K562 (cell line): ENCODE measurements around the gene HIVEP1. TPM values are rescaled to one million over a fixed set of nuclear protein-coding genes. Genes with fewer than 3 reads are reported as not detected.

ENCODE experiments used
- AFF1 ChIP-seq, 2 experiments: fragments of 450-650 bp; IDR thresholded peaks; 2 replicates each; pipeline ENCODE4 v1.6.1; 2018; ENCODE audit warnings: mild to moderate bottlenecking in 2 of 2, low read depth in 1 of 2; ENCODE audit not compliant: partially characterized antibody in 2 of 2
- CREM ChIP-seq: IDR thresholded peaks from 2 replicates; pipeline ENCODE4 v1.6.1; 2014; ENCODE audit warnings: antibody characterized with exemption, low read depth
- ELK3 ChIP-seq: fragments of 450-650 bp; formaldehyde crosslinking; IDR thresholded peaks from 2 replicates; pipeline ENCODE4 v1.4.0; 2020; ENCODE audit warnings: mild to moderate bottlenecking
- FOXJ2 ChIP-seq: fragments of 200-800 bp; sonication (Bioruptor generic); IDR thresholded peaks from 2 replicates; pipeline ENCODE4 v1.6.1; 2016; ENCODE audit warnings: missing genetic modification characterization, missing compliant biosample characterization
- HDAC2 ChIP-seq: fragments of 450-650 bp; IDR thresholded peaks from 2 replicates; pipeline ENCODE4 v1.6.1; 2016; ENCODE audit warnings: mild to moderate bottlenecking
- HLTF ChIP-seq: fragments of 450-650 bp; IDR thresholded peaks from 2 replicates; pipeline ENCODE4 v1.6.1; 2016
- MEF2D ChIP-seq: conservative IDR thresholded peaks from 2 replicates; pipeline ENCODE4 v1.6.1; 2016; ENCODE audit warnings: low read depth, missing genetic modification characterization, missing compliant biosample characterization
- PHB2 ChIP-seq: fragments of 450-650 bp; IDR thresholded peaks from 2 replicates; pipeline ENCODE4 v1.6.1; 2017; ENCODE audit warnings: low read depth
- RBM34 ChIP-seq: fragments of 200-400 bp; formaldehyde crosslinking; IDR thresholded peaks from 2 replicates; pipeline ENCODE4 v1.6.1; 2018; ENCODE audit warnings: low read length, borderline replicate concordance; ENCODE audit not compliant: insufficient read depth
- RBM39 ChIP-seq: fragments of 200-400 bp; formaldehyde crosslinking; optimal IDR thresholded peaks from 2 replicates; pipeline ENCODE3; 2018; ENCODE audit warnings: low read depth, low read length
- SAP30 ChIP-seq: fragments of 200-600 bp; sonication (generic); IDR thresholded peaks from 2 replicates; pipeline ENCODE4 v1.6.1; 2012; ENCODE audit warnings: borderline replicate concordance, low read depth, mild to moderate bottlenecking, moderate library complexity, low read length, control low read depth, inconsistent platforms; ENCODE audit not compliant: insufficient read depth, poor library complexity, severe bottlenecking
- SMARCA4 ChIP-seq: fragments of 450-650 bp; IDR thresholded peaks from 2 replicates; pipeline ENCODE4 v1.6.1; 2016
- SMARCA5 ChIP-seq: fragments of 450-650 bp; IDR thresholded peaks from 2 replicates; pipeline ENCODE4 v1.6.1; 2016
- TAF7 ChIP-seq: fragments of 450-650 bp; IDR thresholded peaks from 2 replicates; pipeline ENCODE4 v1.6.1; 2016; ENCODE audit warnings: missing genetic modification characterization, missing compliant biosample characterization
- TAL1 ChIP-seq: fragments of 450-650 bp; IDR thresholded peaks from 2 replicates; pipeline ENCODE4 v1.6.1; 2016; ENCODE audit warnings: mild to moderate bottlenecking
- ZNF121 ChIP-seq: sonication (generic); formaldehyde crosslinking; conservative IDR thresholded peaks from 2 replicates; pipeline ENCODE4 v1.8.0; 2022; ENCODE audit warnings: missing genetic modification reagents
- polyA plus RNA-seq, 8 experiments: library from polyadenylated mRNA; depleted of rRNA in 4 of 8; stranded (reverse) in 5 of 8; unstranded in 3 of 8; fragments of >200 nt; fragmentation: Nextera tagmentation in 2 of 8; fragmentation: Illumina TruSeq in 1 of 8; extraction: Ambion mirVana in 2 of 8; extraction: Trizol in 1 of 8; gene quantifications; 2 replicates each; pipeline versions ENCODE4 v1.2.1 to v1.2.3, GENCODE V29; 2011 to 2014; ENCODE audit warnings: inconsistent platforms in 1 of 8, missing spikeins in 1 of 8
- total RNA-seq, 7 experiments: library from RNA; depleted of rRNA in 6 of 7; stranded (reverse); fragments of >200 nt in 6 of 7; fragmentation: Illumina TruSeq in 2 of 7; extraction: Trizol in 2 of 7; gene quantifications; 2 replicates each; pipeline versions ENCODE4 v1.2.1 to v1.2.3, GENCODE V29; 2011 to 2021; ENCODE audit warnings: low replicate concordance in 1 of 7

The HIVEP1 gene
- total and polyA plus RNA-seq, 9 of the 15 experiments (the other 6 are each of a cell fraction or from before 2014, with no cell fraction given) = 6.0 to 33.3 (median 21.7) TPM

- TF ChIP-seq AFF1 (IDR thresholded peaks at IDR 0.05; ENCODE audit: low read depth in 1 of 2, partially characterized antibody in 2 of 2) (no peak), TAF7 (tag) (no peak), PHB2 (no peak), HLTF (0 out of 2 replicates have a peak, but pooled peaks have one; percentile 53), ELK3 (CRISPR knock-in tag) (no peak), HDAC2 (peak; percentile 50; the same call in 1 of the 2 replicates), SAP30 (no peak), RBM39 (no peak), SMARCA5 (no peak), CREM (peak; percentile 24; the same call in 1 of the 2 replicates), TAL1 (peak; percentile 59; the same call in 1 of the 2 replicates), ZNF121 (CRISPR knock-in tag) (no peak), MEF2D (peak; percentile 95), FOXJ2 (tag) (no peak), RBM34 (no peak), SMARCA4 (0 out of 2 replicates have a peak, but pooled peaks have one; percentile 19)
Measured at GRCh38 chr6:12065321-12066140, 53.4 kb downstream of the HIVEP1 start (continued).
